ENCODE results near the gene DRD4.
"Not testable (repeated sequence)": the region's sequence is repeated elsewhere in the genome, so short reads cannot be mapped to it uniquely, and the experiment has no call there.

Gene DRD4

DNA sequence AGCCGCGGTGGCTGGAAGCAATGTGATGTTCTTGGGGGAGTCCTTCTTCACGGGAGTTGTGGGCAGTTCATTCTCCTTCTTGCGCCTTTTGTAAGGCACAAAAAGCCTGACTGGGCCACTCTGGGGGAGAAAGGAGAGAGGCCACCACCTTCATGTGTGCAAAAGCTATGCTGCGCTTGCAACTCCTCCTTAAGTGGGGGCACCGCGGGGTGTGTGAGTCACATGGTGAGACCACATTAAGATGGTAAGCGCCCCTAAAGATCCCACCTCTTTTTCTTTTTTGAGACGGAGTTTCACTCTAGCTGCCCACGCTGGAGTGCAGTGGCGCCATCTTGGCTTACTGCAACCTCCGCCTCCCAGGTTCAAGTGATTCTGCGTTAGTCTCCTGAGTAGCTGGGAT lies 43.9 kb downstream of the DRD4 start:
- DNase-seq: no peak

DNA sequence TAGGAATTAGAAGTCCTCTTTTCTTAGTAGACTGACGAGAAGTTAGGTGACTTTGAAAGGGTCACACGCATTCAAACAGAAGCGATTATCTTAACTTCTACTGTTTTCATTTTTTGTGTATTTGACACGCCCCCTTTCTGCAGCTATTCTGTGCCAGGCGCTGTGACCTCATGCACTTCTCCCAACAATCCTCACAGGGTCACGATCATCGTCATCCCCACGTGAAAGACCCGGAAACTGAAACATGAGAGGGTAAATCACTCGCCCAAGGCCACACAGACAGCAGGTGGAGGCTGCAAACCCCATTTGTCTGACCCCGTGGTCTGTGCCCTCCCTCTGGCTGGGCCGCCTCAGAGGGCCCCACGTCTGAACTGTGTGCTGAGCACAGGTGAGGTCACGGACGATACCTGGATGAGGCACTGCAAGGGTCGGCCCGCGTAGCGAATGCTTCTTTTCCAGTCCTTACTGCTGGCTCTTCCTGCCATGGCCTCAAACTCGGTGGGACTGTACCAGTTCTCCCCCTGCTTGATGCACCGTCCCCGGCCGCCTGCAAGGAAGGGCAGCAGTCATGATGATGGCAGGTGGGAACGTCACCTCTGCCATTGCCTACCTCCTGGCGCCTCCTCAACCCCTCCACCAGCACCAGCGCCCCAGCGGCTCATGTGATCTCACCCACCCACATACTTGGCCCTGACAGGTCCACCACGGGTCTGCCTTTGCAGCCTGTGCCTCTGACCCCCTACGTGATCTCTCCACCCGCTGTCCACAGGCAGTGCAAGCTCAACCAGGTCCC lies 49.6 kb downstream of the DRD4 start:
- DNase-seq: no peak

DNA sequence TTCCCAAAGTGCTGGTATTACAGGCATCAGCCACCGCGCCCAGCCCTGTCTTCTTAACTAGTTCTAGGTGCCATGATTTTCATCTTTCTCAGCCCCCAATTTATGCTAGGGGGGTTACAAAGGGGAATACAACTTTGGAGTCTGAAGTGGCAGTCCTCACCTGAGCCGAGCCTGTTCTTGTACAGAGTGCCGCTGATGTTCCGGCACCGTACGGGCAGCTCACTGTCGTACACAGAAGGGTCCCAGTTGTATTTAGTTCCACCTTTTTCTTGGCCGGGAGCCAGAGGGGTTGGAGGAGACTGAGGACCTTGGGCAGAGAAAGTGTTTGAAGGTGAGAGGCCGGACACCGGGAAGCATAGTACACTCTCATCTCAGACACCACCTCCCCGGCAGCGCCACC lies 50.7 kb downstream of the DRD4 start:
- no peak for DNase-seq

DNA sequence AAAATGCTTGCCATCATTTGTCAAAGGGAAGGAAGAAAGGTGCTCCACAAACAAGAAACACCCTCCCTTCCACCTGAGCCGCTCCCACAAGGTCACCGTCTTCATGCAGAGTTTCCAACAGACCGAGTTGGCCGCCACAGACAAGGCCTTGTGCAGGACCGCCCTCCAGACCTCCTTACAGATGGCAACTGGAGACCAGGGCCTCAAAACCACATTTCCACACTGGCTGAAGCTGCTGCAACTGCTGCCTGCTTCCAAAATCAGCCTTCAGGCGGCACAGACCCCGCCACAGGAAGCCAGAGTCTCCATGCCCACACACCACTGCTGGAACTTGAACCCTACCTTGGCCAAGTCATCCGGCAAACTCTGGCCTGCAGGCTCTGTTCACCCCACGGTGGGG lies 51.6 kb downstream of the DRD4 start:
- no peak for DNase-seq

DNA sequence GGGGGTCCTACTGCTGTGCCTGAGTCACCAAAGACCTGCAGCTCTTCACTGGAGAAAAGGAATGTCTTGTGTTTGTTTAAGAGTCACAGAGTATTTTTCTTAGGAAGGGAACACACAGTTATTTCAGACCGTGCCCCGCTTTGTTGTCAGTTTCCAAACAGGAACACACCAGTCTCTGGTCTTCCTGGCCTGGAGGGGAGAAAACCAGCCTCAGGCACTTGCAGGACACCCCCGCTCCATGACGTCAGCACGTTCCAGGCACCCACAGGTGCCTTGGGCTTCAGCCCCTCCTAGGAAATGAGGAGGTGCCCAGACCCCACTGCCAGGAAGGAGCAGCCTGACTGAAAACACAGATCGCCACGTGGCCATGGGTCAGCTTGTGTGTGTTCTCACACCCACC lies 52.6 kb downstream of the DRD4 start:
- DNase-seq: no peak

DNA sequence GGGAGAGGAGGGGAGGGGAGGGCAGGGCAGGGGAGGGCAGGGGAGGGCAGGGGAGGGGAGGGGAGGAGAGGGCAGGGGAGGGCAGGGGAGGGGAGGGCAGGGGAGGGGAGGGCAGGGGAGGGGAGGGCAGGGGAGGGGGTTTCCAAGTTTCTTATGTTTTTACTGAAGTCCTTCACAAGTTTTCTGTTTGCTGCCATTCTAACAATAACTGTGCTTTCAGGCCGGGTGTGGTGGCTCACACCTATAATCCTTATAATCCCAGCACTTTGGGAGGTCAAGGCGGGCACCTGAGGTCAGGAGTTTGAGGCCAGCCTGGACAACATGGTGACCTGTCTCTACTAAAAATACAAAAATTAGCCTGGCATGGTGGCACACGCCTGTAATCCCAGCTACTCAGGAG lies 53.2 kb downstream of the DRD4 start:
- not testable (repeated sequence) for DNase-seq
